HUES48 (cell line): ENCODE data around the gene NOL3.

Experiments
- H3K27ac ChIP-seq: one replicate; pipeline ENCODE4 v1.7.0; 2013; ENCODE audit warnings: low read depth, low read length, inconsistent platforms
- H3K27me3 ChIP-seq: 2 replicates; pipeline ENCODE4 v1.6.1; 2013; ENCODE audit warnings: mild to moderate bottlenecking, low read length; ENCODE audit not compliant: control insufficient read depth, insufficient read depth
- H3K36me3 ChIP-seq: 2 replicates; pipeline ENCODE4 v1.6.1; 2013; ENCODE audit warnings: low read length; ENCODE audit not compliant: control insufficient read depth, insufficient read depth
- H3K4me1 ChIP-seq: 2 replicates; pipeline ENCODE4 v1.6.1; 2013; ENCODE audit warnings: mild to moderate bottlenecking, low read length; ENCODE audit not compliant: control insufficient read depth, insufficient read depth
- H3K4me3 ChIP-seq: 2 replicates; pipeline ENCODE4 v1.5.1; 2013; ENCODE audit warnings: mild to moderate bottlenecking, low read depth, low read length
- H3K9ac ChIP-seq: 2 replicates; pipeline ENCODE4 v1.6.1; 2013; ENCODE audit warnings: mild to moderate bottlenecking, low read depth, low read length, moderate library complexity
- H3K9me3 ChIP-seq: 2 replicates; pipeline ENCODE4 v1.6.1; 2013; ENCODE audit warnings: low read length; ENCODE audit not compliant: control insufficient read depth, insufficient read depth

Gene NOL3

GRCh38 chr16:67147437-67148140, 22.7 kb upstream of the NOL3 start:
- Histone ChIP-seq H3K9ac (no peak overlapping the region), H3K27me3 (peaks cover 25% of the 10 kb centered on the region), H3K27ac (no peak overlapping the region), H3K9me3 (no peaks in the 10 kb centered on the region), H3K4me3 (no peak overlapping the region), H3K36me3 (peaks cover 64% of the 10 kb centered on the region), H3K4me1 (no peaks in the 10 kb centered on the region; the same call in 1 of the 2 replicates)

- H3K9ac ChIP-seq: no peak overlapping the region
- H3K4me3 ChIP-seq: no peak overlapping the region
- H3K9me3 ChIP-seq: no peaks in the 10 kb centered on the region
- peaks cover 31% of the 10 kb centered on the region for H3K27me3 ChIP-seq
- peaks cover 57% of the 10 kb centered on the region for H3K36me3 ChIP-seq
- H3K4me1 ChIP-seq: no peaks in the 10 kb centered on the region; the same call in 1 of the 2 replicates
- no peak overlapping the region for H3K27ac ChIP-seq
These were observed 22.1 kb upstream of the NOL3 start for GRCh38 chr16:67148221-67148620.

- H3K4me1 ChIP-seq: no peaks in the 10 kb centered on the region; the same call in 1 of the 2 replicates
- no peak overlapping the region for H3K4me3 ChIP-seq
- no peak overlapping the region for H3K27ac ChIP-seq
- no peak overlapping the region for H3K9ac ChIP-seq
- H3K9me3 ChIP-seq: no peaks in the 10 kb centered on the region
- peaks cover 36% of the 10 kb centered on the region for H3K27me3 ChIP-seq
- H3K36me3 ChIP-seq: peaks cover 53% of the 10 kb centered on the region
These were observed 21.6 kb upstream of the NOL3 start for GRCh38 chr16:67148656-67149275.

- Histone ChIP-seq H3K27me3 (peaks cover 43% of the 10 kb centered on the region), H3K36me3 (peaks cover 47% of the 10 kb centered on the region), H3K9me3 (no peaks in the 10 kb centered on the region), H3K4me3 (peak overlapping the region; percentile 70; the same call in 1 of the 2 replicates), H3K27ac (no peak overlapping the region), H3K9ac (no peak overlapping the region), H3K4me1 (no peaks in the 10 kb centered on the region; the same call in 1 of the 2 replicates)
These were observed 20.9 kb upstream of the NOL3 start for GRCh38 chr16:67149276-67150046.

- Histone ChIP-seq H3K36me3 (peaks cover 39% of the 10 kb centered on the region), H3K9ac (peak overlapping the region; percentile 37; the same call in 1 of the 2 replicates), H3K4me3 (peak overlapping the region; percentile 70), H3K4me1 (no peaks in the 10 kb centered on the region; the same call in 1 of the 2 replicates), H3K27ac (peak overlapping the region; percentile 73), H3K27me3 (peaks cover 51% of the 10 kb centered on the region), H3K9me3 (no peaks in the 10 kb centered on the region)
These were observed 20.1 kb upstream of the NOL3 start for GRCh38 chr16:67150047-67150832.

- Histone ChIP-seq H3K9ac (peak within 1 kb of the TSS; percentile 37; the same call in 1 of the 2 replicates), H3K4me3 (peak within 1 kb of the TSS; percentile 70), H3K36me3 (peaks cover 32% of the 10 kb centered on the region), H3K4me1 (peaks cover 4% of the 10 kb centered on the region; the same call in 1 of the 2 replicates), H3K27me3 (peaks cover 58% of the 10 kb centered on the region), H3K9me3 (no peaks in the 10 kb centered on the region), H3K27ac (peak within 1 kb of the TSS; percentile 73)
These were observed 19.4 kb upstream of the NOL3 start, which contains the start of gene B3GNT9 for GRCh38 chr16:67150833-67151396. TSS of gene B3GNT9 (minus strand) at chr16:67150998. CDS start at chr16:67150485, 513 bp downstream.

GRCh38 chr16:67151431-67152097, 18.8 kb upstream of the NOL3 start:
- Histone ChIP-seq H3K27me3 (peaks cover 64% of the 10 kb centered on the region), H3K9ac (no peak overlapping the region), H3K9me3 (no peaks in the 10 kb centered on the region), H3K36me3 (peaks cover 26% of the 10 kb centered on the region), H3K4me3 (peak overlapping the region; percentile 70), H3K27ac (no peak overlapping the region), H3K4me1 (peaks cover 4% of the 10 kb centered on the region; the same call in 1 of the 2 replicates)

GRCh38 chr16:67154578-67155294, 15.6 kb upstream of the NOL3 start:
- no peaks in the 10 kb centered on the region for H3K36me3 ChIP-seq
- peak overlapping the region; percentile 56; the same call in 1 of the 2 replicates for H3K4me3 ChIP-seq
- H3K4me1 ChIP-seq: peaks cover 4% of the 10 kb centered on the region; the same call in 1 of the 2 replicates
- H3K27me3 ChIP-seq: peaks cover 91% of the 10 kb centered on the region
- H3K27ac ChIP-seq: no peak overlapping the region
- no peak overlapping the region for H3K9ac ChIP-seq
- H3K9me3 ChIP-seq: no peaks in the 10 kb centered on the region; the same call in 1 of the 2 replicates
